K562 (cell line): Measurements from ENCODE around the gene ANKRD6.

Source experiments
- CBX1 ChIP-seq: sonication (generic); IDR thresholded peaks from 2 replicates; pipeline ENCODE4 v1.6.1; 2016; ENCODE audit warnings: antibody characterized with exemption, low read depth, mild to moderate bottlenecking
- DEAF1 ChIP-seq: fragments of 450-650 bp; formaldehyde crosslinking; IDR thresholded peaks from 2 replicates; pipeline ENCODE4 v1.4.0; 2020; ENCODE audit warnings: mild to moderate bottlenecking, moderate library complexity
- E4F1 ChIP-seq: fragments of 250-450 bp; sonication (Bioruptor Pico); IDR thresholded peaks from 2 replicates; pipeline ENCODE4 v1.5.0; 2021; ENCODE audit warnings: mild to moderate bottlenecking, borderline replicate concordance
- EGR1 ChIP-seq: fragments of 450-650 bp; conservative IDR thresholded peaks from 2 replicates; pipeline ENCODE4 v1.6.1; 2017; ENCODE audit warnings: mild to moderate bottlenecking
- EP300 ChIP-seq: IDR thresholded peaks from 2 replicates; pipeline ENCODE4 v1.6.1; 2012; ENCODE audit warnings: low read length, improper control_type of control experiment
- EZH2 ChIP-seq: IDR thresholded peaks from 2 replicates; pipeline ENCODE4 v1.6.1; 2012; ENCODE audit warnings: low read depth, mild to moderate bottlenecking, inconsistent platforms, low read length, borderline replicate concordance
- FOS ChIP-seq: IDR thresholded peaks from 3 replicates; pipeline ENCODE4 v1.6.1; 2011; ENCODE audit not compliant: insufficient read length; ENCODE audit errors: extremely low read depth
- HMG20A ChIP-seq: fragments of 450-650 bp; formaldehyde crosslinking; conservative IDR thresholded peaks from 2 replicates; pipeline ENCODE4 v1.4.0; 2020; ENCODE audit warnings: mild to moderate bottlenecking, mixed read lengths
- MAFK ChIP-seq: IDR thresholded peaks from 2 replicates; pipeline ENCODE4 v1.6.1; 2011; ENCODE audit warnings: low read length, improper control_type of control experiment
- MCM3 ChIP-seq: fragments of 450-650 bp; IDR thresholded peaks from 2 replicates; pipeline ENCODE4 v1.6.1; 2016
- YBX1 ChIP-seq: fragments of 450-650 bp; IDR thresholded peaks from 2 replicates; pipeline ENCODE4 v1.7.1; 2016; ENCODE audit warnings: mild to moderate bottlenecking
- TF ChIP-seq, protein P1 (sequence below): sonication (generic); formaldehyde crosslinking; IDR thresholded peaks from 2 replicates; pipeline ENCODE4 v1.5.0; 2020; ENCODE audit warnings: missing genetic modification reagents

DNA sequence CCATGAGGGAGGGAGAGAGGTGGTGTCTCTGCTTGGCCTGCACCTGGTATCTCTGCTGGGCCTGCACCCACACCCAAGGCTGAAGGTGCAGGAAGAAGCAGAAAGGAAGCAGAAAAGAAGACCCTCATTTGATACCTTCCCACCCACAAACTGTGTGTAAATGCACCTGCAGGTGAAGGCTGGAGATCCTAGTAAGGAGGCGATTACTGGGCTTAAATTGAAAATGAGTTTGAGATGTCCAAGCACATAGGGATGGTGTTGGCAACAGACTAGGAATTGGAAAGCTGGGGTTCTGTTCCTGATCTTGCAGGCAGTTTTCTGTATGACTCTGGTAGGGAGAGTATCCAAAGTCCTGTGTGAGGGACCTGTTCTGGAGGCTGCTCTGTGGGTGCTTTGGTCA is 130.9 kb downstream of the ANKRD6 start:
- TF ChIP-seq EP300 (no peak), CBX1 (no peak), HMG20A (CRISPR knock-in tag) (no peak), EZH2 (no peak), FOS (no peak), MCM3 (no peak), DEAF1 (CRISPR knock-in tag) (no peak), EGR1 (no peak), YBX1 (no peak), MAFK (no peak), E4F1 (CRISPR knock-in tag) (no peak)
- TF ChIP-seq, protein P1, sequence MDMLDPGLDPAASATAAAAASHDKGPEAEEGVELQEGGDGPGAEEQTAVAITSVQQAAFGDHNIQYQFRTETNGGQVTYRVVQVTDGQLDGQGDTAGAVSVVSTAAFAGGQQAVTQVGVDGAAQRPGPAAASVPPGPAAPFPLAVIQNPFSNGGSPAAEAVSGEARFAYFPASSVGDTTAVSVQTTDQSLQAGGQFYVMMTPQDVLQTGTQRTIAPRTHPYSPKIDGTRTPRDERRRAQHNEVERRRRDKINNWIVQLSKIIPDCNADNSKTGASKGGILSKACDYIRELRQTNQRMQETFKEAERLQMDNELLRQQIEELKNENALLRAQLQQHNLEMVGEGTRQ (CRISPR knock-in tag), result no peak
